HG03159 (cell line): ENCODE results near the gene CAMK2D.

Experiments
- ATAC-seq: cut with Tn5 transposase; IDR thresholded peaks from one replicate; pipeline ENCODE4 v1.9.1; 2021; ENCODE audit warnings: mild to moderate bottlenecking, moderate library complexity; ENCODE audit not compliant: unreplicated experiment

The CAMK2D gene

DNA sequence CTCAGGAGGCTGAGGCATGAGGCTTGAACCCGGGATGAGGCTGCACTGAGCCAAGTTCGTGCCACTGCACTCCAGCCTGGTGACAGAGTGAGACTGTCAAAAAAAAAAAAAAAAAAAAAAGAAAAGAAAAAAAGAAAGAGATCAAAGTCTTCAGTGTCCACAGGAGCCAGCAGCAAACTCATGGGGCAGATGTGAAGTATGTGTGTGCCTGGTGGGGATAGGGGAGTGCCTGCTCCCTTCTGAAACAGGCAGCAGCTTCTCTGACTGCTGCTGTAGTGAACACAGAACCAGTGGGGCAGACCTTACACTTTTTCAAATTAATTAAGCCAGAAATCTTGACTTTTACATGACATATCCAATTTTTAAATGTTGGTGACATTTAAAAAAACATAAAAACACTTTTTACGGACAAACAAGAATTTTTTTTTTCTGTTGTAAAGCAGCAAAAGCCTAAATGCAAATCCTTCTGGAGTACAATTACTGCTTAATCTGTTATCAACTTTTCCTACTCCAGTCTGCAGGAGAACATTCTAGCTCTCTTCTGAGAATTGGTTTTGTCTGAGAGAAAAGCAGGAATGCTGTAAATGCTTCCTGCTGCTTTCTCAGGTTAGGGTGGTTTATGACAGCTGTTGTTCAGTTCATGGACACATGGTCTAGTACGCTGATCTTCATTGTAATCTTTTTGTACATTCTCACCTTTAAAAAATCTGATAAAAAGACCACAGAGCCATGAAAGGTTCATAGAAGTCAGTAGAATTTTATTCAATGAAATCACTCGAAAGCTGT lies 311.1 kb downstream of the CAMK2D start:
- ATAC-seq = no peak

DNA sequence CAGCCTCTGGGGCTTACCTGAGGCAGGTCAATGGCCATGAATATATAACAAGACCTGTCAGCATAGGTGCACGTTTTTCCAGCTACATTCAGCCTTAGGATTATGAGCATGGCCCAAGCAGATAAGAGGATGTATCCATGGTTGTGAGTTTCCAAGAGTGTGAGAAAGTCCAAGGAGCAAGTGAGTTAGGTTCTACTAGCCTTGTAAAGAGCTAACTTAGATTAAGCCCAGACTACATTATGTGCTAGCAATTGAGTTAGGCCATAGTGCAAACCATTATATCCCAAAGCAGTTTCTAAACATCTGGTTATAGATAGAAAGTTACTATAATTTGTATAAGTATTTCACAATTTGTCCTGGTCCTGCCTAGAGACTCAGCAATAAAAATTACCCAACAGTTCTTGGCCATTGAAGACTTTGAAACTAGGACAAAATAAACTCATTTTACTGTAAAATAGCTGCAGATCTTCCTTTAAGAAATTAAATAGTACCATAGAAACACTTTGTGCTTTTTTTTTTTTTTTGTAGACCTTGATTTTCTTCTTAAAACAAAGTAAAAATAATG lies 312.0 kb downstream of the CAMK2D start:
- no peak for ATAC-seq

DNA sequence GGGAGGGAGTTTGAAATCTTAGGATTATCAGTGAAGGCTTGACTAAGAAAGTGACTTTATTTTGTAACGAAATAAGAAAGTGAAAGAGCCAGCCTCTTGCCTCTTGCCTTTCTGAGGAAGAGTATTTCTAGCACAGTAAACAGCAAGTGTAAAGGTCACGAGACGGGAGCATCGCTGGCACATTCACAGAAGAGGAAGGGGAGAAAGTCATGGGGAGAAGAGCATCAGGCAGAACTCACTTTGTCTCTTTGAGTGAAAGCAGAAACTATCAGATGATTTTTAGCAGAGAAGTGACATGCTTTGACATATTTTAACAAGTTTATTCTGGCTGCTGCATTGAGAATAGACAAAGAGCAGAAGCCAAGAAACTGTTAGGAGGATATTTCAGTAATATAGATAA lies 313.8 kb downstream of the CAMK2D start:
- no peak for ATAC-seq

DNA sequence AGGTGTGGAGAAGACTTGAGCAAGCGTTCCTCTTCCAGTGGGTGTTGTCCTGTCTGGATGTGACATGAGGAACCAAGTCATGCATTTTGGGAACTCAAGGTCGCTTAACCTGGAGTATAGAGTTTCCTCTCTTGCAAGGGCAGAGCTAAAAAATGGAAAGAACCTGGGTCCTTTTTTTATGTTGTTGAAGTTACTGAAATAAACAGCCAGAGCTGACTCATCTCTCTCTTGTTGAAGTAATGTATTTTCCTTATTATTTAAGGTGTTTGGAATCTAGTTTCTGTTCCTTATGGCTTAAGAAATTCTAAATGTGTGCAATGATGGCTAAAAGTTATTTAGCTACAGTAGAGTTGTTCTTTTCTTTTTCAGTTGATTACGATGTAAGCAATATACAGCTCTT lies 314.5 kb downstream of the CAMK2D start:
- ATAC-seq = no peak

DNA sequence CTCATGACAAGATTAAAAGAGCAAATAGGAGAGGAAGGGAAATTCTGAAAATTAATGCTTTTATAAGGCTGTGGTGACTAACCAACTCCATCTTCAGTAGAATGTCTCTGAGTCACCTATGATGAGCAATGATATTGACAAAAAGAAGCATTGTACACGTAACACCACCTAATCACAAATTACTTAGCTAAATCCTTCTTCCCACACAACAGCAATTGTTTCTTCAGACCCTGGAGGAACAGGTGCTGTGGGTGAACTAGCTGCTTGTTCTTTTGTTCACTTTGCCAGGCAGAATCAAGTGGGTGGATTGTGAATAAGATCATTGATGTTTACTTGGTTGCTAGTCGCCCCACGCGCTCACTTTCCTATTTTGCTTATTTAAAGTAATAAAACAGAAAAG lies 315.5 kb downstream of the CAMK2D start:
- ATAC-seq = no peak

DNA sequence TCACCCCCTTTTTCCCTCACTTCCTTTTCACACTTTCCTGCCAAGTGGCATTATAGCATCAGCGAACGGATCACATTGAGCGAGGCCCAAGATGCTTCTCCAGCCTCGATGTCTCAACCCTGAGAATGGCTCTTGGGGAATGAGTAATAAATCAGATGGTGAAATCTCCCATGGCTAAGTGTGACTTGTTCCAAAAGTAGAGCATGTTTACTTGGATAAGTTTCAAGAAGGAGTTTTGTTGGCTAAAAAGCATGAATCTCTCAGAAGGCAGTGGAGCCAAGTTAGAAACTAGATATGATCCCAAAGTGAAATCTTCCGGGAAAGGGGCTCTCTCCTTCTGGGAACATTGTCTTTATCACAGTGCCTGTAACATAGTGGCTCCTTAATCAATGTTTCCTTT lies 316.3 kb downstream of the CAMK2D start:
- no peak for ATAC-seq

DNA sequence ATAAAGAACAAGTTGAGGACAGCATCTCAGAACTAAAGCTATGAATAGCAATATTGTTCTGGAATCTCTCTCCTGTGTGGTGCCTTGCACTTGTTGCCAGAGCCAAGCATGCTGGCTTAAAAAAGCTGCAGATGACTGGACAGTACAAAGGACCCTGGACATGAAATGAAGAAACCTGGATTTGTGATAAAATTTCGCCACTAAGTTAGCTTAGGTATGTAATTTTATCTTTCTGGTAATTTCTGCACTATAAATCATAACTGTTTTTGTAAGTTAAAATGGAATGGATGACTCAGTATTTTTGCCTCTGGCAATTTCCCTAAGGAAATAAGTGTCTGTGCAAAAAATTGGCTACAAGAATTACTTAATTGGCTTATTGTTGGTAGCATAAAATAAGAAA lies 317.2 kb downstream of the CAMK2D start:
- ATAC-seq = no peak

DNA sequence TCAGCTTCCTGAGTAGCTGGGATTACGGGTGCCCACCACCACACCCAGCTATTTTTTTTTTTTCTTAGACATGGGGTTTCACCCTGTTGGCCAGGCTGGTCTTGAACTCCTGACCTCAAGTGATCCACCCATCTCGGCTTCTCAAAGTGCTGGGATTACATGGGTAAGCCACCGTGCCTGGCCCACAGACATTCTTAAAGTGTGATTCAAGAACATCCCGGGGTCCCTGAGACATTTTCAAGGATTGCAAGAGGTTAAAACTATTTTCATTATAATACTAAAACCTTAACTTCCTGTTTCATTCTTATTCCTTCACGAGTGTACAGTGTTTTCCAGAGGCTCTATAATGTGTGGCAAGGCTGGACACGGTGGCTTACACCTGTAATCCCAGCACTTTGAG lies 318.7 kb downstream of the CAMK2D start:
- no peak for ATAC-seq

DNA sequence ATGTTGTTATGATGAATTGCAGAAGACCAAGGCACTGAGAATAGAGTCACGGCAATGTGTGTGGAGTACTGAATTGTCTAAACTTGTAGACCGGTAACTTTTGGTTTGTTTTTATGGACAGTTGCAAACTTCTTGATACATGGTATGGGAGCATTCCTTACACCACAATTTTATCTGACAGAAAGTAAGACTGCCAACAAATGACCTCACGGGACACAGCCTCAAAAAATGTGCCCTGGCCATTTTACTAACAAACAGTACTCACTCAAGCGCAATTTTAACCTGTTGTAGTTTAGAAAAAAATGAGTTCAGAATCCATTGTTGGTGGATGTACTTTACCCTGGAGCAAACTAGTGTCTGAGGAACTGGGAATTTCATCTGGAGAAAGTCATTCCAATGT lies 321.2 kb downstream of the CAMK2D start:
- ATAC-seq = no peak

DNA sequence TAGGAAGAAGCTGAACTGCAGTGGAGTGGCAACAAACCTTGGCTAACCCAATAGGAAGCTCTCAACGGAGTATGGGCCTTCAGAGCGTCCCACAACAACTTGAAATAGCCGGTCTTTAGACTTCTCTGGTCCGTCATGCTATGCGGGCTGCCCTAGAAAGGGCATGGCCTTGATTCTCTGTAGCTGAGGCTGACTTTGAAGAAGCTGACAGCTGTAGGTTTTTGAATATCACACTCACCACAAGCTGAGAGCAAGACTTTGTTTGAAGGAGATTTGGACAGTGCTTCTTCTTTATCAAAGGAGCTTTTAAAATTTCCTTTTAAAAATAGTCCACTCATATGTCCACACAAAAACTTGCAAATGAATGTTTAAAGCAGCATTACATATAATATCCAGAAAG lies 322.9 kb downstream of the CAMK2D start:
- ATAC-seq = no peak

DNA sequence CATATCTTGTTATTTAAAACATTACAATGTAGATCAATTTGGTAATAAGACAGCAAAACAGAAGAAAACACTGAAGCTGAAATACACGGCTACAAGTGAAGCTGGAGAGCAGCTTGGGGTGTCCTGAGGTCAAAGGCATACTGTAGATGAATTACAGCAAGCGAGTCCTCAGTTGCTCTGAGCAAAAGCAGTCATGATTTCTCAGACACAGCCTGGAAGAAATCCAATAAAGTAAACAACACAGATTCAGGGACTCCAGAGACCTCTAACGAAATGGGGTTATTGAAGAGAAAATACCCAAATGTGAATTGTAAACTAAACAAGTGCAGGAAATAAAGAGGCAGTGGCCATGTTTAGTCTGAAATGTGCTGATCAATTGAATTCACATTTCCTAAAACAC lies 324.4 kb downstream of the CAMK2D start:
- no peak for ATAC-seq

DNA sequence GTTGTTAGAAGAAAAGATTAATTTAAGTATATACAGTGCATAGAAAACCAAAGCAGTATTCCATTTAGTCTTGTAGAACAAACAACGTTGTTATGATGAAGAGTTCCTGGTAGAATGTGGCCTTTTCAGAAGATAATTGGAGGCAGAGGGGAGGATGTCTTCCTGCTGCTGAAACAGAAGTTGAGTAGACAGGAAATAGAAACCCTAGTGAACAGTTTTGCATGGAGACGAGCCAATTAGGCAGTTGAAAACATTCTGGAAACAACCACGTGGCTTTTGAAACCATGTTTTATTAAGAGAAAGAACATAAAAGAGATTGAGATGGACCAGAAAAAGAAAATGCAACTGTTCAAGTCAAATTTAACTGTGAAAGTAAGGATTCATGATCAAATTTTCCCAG lies 325.2 kb downstream of the CAMK2D start:
- ATAC-seq = no peak

DNA sequence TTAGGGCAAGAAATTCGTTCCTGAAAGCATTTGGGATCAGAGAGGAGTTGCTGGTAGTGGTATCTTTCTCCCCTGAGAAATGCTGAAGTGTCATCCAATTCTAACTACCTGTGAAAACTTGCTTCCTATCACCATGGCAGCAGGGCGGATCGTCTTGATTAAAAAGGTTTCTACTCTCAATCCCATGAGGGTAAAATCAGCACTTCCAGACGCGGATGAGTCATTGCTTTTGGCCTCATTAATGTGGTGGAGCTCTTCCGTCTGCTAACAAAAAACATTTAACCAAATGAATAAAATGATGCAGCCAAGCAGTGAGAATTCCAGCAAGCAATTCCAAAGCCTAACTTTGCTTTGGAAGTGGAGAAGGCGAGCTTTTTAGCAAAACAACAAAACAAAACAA lies 325.6 kb downstream of the CAMK2D start:
- ATAC-seq = no peak

DNA sequence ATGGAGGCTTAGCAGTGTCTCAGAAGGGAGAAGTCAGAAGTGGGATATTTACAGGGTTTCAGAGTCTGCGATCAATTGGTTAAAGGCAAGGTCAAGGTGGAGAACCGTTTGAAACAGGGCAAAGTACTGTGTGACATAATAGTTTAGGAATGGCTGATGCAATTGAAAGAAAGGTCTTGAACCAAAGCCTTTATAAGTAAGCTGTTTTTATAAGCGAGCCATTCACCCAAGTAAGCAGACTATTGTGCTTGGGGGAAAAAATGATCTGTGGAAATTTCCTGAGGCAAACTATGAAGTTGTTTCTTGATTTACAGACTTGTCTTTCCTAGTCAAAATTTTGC lies 327.3 kb downstream of the CAMK2D start:
- no peak for ATAC-seq

DNA sequence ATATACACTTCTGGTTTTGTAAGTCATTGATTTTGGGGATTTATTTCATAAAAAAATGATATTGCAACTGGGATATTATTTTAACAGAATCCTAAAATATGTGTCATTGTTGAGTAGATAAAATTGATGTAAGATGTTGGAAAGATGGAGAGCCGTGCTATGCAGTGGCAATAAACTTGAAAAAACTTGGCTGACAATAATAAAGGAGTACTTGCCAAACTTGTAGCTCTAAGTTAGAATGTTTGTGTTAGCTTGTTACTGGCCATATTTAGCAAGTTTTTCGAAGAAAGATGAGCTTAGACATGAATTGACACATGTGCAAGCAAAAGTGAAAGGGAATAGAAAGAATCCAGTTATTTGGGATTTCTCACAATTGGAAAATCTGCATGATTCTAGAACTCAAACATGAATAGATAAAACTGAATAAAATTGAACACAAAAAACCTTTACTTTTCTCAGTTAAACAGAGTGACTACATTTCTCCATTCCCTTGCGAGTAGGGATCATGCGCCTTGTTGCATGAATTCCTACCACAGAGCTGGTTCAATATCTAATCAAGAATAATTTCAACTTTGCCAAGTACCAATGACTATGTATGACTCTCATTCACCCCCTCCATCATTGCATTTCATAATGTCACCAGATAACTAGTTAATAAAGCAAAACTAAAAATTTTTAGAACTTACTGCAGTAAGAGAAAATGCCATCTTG lies 327.8 kb downstream of the CAMK2D start:
- no peak for ATAC-seq

DNA sequence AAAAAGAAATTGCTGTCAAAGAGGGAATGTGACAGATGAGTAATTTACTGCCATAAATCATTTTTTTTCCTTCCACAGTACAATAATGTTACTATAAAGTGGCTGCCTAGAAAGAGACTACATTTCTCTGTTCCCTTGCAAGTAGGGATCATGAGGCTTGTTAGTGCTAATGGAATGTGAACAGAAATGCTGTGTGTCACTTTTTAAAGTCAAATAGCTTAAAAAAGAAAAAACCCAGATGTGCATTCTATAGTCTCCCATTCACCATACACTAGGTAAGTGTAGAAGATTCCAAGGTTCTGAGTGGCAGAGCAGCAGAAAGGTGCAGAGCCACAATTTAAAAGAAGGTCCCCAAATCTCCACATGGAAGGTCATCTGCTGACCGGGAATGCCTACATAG lies 328.4 kb downstream of the CAMK2D start:
- ATAC-seq = no peak

DNA sequence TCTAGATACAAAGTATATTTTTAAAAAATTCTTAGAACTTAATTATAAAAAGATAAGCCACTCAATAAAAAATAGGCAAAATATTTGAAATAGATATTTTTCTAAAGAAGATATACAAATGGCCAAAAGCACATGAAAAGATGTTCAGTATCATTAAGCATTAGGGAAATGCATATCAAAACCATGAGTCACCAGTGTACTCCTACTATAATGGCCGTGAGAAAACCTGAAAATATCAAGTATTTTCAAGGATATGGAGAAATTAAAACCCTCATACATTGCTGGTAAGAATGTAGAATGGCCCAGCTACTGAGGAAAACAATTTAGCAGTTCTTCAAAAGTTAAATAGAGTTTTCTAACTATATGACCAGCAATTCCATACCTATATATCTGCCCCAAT lies 337.9 kb downstream of the CAMK2D start:
- no peak for ATAC-seq

DNA sequence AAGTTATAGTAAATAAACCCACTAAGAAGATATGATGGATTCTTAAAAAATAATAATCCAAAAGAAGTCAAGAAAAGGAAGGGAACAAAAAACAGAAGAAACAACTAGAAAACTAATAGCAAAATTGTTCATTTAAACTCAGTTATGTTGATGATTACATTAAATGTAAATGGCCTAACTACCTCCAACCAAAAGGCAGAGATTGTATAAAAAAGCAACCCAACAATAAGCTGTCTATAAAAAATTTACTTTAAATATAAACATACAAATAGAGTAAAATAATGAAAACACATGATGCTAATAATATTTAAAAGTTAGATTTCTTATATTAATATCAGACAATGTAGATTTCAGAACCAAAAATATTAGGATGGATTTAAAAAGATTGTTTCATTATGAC lies 340.6 kb downstream of the CAMK2D start:
- no peak for ATAC-seq

DNA sequence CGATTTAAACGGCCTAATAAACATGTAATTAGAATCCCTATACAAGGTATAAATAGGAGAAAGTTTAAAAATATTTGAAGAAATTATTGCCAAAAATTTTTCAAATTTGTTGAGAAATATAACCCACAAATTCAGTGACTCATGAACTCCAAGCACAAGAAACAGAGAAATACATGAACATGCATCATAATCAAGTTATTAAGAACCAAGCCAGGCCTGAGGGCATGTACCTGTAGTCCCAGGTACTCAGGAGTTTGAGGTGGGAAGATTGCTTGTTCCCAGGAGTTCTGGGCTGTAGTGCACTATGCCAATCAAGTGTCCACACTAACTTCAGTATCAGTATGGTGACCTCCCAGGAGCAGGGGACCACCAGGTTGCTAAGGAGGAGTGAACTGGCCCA lies 341.9 kb downstream of the CAMK2D start:
- no peak for ATAC-seq

DNA sequence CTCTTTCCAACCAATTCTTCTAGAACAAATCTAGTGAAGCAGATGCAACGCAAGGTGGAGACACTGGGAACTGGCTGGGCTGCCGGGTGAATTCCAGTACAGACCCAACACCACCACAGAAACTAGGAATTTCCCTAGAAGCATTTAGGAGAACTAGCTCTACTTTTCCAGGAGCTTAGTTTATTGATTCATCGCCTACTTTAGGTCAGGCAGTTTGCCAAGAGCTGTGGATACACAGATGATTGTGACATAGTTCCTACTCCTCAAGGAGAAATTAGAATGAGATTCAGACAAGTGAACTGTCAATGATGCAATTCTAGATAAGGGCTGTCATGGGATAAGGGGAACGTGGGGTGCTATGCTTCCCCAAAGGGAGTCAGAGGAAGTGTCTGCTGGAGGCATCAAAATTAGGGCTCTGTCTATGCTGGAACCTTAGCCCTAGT lies 350.0 kb downstream of the CAMK2D start:
- no peak for ATAC-seq

DNA sequence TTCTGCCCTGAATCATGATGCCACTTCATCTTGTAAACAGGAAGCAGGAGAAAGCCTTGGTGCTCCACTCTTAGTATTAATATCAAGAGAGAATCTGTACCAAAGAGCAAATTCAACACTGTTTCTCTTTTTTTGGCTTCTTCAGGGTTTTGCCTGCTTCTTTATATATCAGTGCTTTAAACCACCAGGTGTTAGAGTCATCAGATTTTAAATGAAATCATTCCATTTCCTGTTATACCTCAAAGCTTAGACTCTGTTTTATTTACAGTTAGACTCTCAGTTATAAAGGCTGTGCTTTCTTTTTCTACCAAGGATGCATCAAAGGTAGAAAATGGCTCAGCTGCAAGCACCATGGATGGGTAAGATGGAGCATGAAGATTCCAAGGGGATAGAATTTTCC lies 350.9 kb downstream of the CAMK2D start:
- no peak for ATAC-seq

DNA sequence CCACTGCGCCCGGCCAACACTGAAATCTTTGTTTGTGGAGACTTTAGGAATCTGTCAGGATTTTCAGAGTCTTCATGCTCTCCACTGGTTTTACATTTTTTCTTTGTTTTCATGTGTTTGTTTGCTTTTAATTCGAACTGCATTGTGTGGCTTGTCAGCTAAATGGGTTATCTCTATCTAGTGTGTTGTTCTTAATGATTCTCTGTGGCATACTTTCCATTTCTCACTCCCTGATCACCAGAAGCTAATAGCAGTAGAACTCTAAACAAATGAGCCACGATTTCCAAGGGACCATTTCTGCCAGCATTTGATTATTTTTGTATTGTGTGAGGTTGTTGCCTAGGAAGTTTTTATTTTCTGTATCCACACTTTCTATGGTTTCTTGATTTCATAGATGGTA lies 352.4 kb downstream of the CAMK2D start:
- no peak for ATAC-seq
